Panc1 (cell line): ENCODE measurements around the gene CAPN11. TPM values are rescaled to one million over a fixed set of nuclear protein-coding genes. Genes with fewer than 3 reads are reported as not detected.
A peak's percentile ranks its signal among the peaks of the same experiment; 100 is the strongest.

Experiments
- ATAC-seq: fragments of 200-7000 bp; cut with Tn5 transposase; 2 replicates; pipeline ENCODE4 v1.9.1; 2020; ENCODE audit warnings: mild to moderate bottlenecking, moderate library complexity
- BruUV-seq: library from RNA; stranded (reverse); fragments of 400-500 nt; replicated peaks from 2 replicates; lab custom pipeline; 2021; lab: Mats Ljungman, UMichigan
- CTCF ChIA-PET: fragments of 300-600 bp; sonication (Branson Sonifier 250); formaldehyde crosslinking; loops from one replicate; lab custom pipeline; 2022; ENCODE audit warnings: antibody characterized with exemption; lab: Charles Lee
- POLR2A ChIA-PET: fragments of 300-600 bp; sonication (Branson Sonifier 250); formaldehyde crosslinking; loops from one replicate; lab custom pipeline; 2022; ENCODE audit warnings: antibody characterized with exemption; lab: Charles Lee
- DNase-seq: peaks from one replicate; pipeline ENCODE4 v3.0.0-alpha.2; 2010; ENCODE audit warnings: low read depth, low spot score
- H3K27ac ChIP-seq: 2 replicates; pipeline ENCODE4 v1.5.1; 2011; ENCODE audit warnings: mild to moderate bottlenecking, low read length, inconsistent platforms
- H3K27me3 ChIP-seq: fragments of 200-500 bp; sonication (Bioruptor generic); 2 replicates; pipeline ENCODE4 v1.6.0; 2014; ENCODE audit warnings: low read length, inconsistent platforms; ENCODE audit not compliant: control insufficient read depth, insufficient read depth
- H3K36me3 ChIP-seq: fragments of 200-500 bp; sonication (Bioruptor generic); 2 replicates; pipeline ENCODE4 v1.5.1; 2014; ENCODE audit warnings: inconsistent platforms, mild to moderate bottlenecking, low read length, moderate library complexity; ENCODE audit not compliant: control insufficient read depth, insufficient read depth
- H3K4me1 ChIP-seq: 2 replicates; pipeline ENCODE4 v1.5.1; 2011; ENCODE audit warnings: inconsistent platforms, mild to moderate bottlenecking, low read length, moderate library complexity; ENCODE audit not compliant: control insufficient read depth, insufficient read depth
- H3K4me3 ChIP-seq, 2 experiments: 2 replicates each; pipeline ENCODE4 v1.5.1; 2011 to 2012; ENCODE audit warnings: low read depth in 2 of 2, low read length in 2 of 2, mild to moderate bottlenecking in 2 of 2, inconsistent platforms in 1 of 2, moderate library complexity in 1 of 2
- H3K9me3 ChIP-seq: fragments of 200-500 bp; sonication (Bioruptor generic); 2 replicates; pipeline ENCODE4 v1.5.1; 2014; ENCODE audit warnings: low read depth, mild to moderate bottlenecking, inconsistent platforms, low read length, moderate library complexity; ENCODE audit not compliant: control insufficient read depth, insufficient read depth
- POLR2AphosphoS5 ChIP-seq: IDR thresholded peaks from 2 replicates; pipeline ENCODE4 v1.6.1; 2012; ENCODE audit warnings: mild to moderate bottlenecking, low read depth, low read length, moderate library complexity
- SIN3A ChIP-seq: IDR thresholded peaks from 2 replicates; pipeline ENCODE4 v1.6.1; 2012; ENCODE audit warnings: low read depth, mild to moderate bottlenecking, low read length, moderate library complexity, borderline replicate concordance; ENCODE audit not compliant: insufficient read depth
- TCF7L2 ChIP-seq: IDR thresholded peaks from 2 replicates; pipeline ENCODE4 v1.6.1; 2011; ENCODE audit warnings: mild to moderate bottlenecking, low read depth, low read length, inconsistent platforms
- in situ Hi-C: cut with HindIII; loops from 2 replicates; pipeline ENCODE4 v1.10.0; 2016; ENCODE audit warnings: low sequenced_read_pairs, low pct_unique_long_range_greater_than_20kb
- intact Hi-C: fragments of 100-400 bp; cut with micrococcal nuclease; formaldehyde crosslinking; loops from one replicate; pipeline ENCODE4 v1.10.0; 2022; ENCODE audit not compliant: unreplicated experiment
- total RNA-seq: library from RNA; stranded (reverse); gene quantifications from one replicate; pipeline ENCODE4 v1.2.1, GENCODE V29; 2021; ENCODE audit not compliant: unreplicated experiment
- TF ChIP-seq, protein P1 (sequence below), 2 experiments: IDR thresholded peaks; 2 replicates each; pipeline ENCODE4 v1.6.1; 2011 to 2012; ENCODE audit warnings: low read depth in 2 of 2, control low read depth in 1 of 2, low read length in 1 of 2, mild to moderate bottlenecking in 1 of 2, moderate library complexity in 1 of 2; ENCODE audit not compliant: insufficient read depth in 1 of 2
- TF ChIP-seq, protein P2 (sequence below): fragments of 450-650 bp; IDR thresholded peaks from 2 replicates; pipeline ENCODE4 v1.5.1; 2017; ENCODE audit warnings: mild to moderate bottlenecking

Gene CAPN11
- total RNA-seq, 1 experiment from 2014 or later, result 1.2 TPM

DNA sequence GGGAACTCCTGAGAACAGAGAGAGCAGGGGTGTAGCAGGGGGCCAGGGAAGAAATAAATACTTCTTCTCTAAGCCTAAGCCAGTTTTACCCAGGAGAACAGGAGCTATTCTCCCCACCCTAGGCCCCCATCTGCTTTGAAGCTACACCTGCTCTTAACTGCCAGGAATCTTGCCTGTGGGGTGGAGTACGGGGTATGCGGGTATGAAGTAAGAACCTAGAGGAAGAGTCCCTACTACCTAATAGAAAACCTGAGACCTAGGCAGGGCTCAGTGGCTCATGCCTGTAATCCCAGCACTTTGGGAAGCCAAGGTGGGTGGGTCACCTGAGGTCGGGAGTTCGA is 66.3 kb downstream of the CAPN11 start:
- POLR2A ChIA-PET, result interaction anchor here (0.7 kb wide), 1 partner anchor 18 kb away, joined by 3 read pairs; no protein-coding TSS in a partner anchor
- intact Hi-C loops, result loop anchor here (1.0 to 5.0 kb wide), 2 partner anchors 9 to 48 kb away; no protein-coding TSS in a partner anchor
- no TSS peak for BruUV-seq
- Histone ChIP-seq H3K4me3 (peak overlapping the region; percentile 55 to 83), H3K27me3 (no peaks in the 10 kb centered on the region), H3K27ac (peak overlapping the region; percentile 91), H3K36me3 (no peaks in the 10 kb centered on the region), H3K4me1 (peaks cover 61% of the 10 kb centered on the region), H3K9me3 (no peaks in the 10 kb centered on the region)
- no peak for DNase-seq
- ATAC-seq, result no peak
- TF ChIP-seq TCF7L2 (no peak), POLR2AphosphoS5 (no peak), SIN3A (no peak)
- TF ChIP-seq, protein P1, sequence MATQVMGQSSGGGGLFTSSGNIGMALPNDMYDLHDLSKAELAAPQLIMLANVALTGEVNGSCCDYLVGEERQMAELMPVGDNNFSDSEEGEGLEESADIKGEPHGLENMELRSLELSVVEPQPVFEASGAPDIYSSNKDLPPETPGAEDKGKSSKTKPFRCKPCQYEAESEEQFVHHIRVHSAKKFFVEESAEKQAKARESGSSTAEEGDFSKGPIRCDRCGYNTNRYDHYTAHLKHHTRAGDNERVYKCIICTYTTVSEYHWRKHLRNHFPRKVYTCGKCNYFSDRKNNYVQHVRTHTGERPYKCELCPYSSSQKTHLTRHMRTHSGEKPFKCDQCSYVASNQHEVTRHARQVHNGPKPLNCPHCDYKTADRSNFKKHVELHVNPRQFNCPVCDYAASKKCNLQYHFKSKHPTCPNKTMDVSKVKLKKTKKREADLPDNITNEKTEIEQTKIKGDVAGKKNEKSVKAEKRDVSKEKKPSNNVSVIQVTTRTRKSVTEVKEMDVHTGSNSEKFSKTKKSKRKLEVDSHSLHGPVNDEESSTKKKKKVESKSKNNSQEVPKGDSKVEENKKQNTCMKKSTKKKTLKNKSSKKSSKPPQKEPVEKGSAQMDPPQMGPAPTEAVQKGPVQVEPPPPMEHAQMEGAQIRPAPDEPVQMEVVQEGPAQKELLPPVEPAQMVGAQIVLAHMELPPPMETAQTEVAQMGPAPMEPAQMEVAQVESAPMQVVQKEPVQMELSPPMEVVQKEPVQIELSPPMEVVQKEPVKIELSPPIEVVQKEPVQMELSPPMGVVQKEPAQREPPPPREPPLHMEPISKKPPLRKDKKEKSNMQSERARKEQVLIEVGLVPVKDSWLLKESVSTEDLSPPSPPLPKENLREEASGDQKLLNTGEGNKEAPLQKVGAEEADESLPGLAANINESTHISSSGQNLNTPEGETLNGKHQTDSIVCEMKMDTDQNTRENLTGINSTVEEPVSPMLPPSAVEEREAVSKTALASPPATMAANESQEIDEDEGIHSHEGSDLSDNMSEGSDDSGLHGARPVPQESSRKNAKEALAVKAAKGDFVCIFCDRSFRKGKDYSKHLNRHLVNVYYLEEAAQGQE (IDR thresholded peaks at IDR 0.05; ENCODE audit: insufficient read depth in 1 of 2, low read depth in 2 of 2, low read length in 1 of 2), result no peak
- TF ChIP-seq, protein P2, sequence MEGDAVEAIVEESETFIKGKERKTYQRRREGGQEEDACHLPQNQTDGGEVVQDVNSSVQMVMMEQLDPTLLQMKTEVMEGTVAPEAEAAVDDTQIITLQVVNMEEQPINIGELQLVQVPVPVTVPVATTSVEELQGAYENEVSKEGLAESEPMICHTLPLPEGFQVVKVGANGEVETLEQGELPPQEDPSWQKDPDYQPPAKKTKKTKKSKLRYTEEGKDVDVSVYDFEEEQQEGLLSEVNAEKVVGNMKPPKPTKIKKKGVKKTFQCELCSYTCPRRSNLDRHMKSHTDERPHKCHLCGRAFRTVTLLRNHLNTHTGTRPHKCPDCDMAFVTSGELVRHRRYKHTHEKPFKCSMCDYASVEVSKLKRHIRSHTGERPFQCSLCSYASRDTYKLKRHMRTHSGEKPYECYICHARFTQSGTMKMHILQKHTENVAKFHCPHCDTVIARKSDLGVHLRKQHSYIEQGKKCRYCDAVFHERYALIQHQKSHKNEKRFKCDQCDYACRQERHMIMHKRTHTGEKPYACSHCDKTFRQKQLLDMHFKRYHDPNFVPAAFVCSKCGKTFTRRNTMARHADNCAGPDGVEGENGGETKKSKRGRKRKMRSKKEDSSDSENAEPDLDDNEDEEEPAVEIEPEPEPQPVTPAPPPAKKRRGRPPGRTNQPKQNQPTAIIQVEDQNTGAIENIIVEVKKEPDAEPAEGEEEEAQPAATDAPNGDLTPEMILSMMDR, result no peak
- in situ Hi-C loops, result no loop called here
- CTCF ChIA-PET, result interaction anchor here (0.6 to 1.4 kb wide), 4 partner anchors 9 to 35 kb away, joined by 3 to 5 read pairs (median 4); no protein-coding TSS in a partner anchor

DNA sequence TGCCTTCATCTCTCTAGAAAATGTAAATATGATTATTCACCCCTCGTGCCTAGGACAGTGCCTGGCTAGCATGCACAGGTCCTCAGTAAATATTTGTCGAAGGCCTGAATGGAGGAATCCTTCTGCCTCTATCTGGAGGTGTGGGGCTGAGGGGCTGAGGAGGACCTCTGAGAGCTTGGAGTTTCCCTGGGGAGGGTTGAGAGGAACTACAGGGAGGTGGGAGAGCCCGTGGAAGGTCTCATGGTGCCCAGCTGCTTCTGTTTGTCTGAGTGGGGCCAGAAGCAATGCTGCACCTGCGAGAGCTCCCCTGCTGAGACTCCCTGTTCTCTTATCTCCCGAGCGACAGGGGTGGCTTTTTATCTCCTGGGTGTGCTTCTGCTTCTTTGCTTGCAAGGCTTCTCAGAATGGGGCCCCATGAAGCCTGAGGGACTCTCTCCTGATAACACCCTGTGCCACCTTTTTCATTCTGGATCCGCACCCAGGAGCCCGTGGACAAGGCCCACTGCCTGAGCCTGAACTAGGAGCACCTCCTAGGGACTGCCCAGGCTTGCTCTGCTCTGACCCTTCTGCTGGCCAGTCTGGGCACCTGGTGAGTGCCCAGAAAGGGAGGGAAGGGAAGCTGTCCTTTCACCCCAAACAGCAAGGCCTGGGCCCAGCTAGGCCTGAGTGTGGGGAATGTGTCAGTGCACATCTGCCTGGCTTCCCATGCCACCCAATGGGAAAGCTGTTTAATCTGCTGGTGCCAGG is 67.1 kb downstream of the CAPN11 start:
- H3K27ac ChIP-seq, result peak overlapping the region; percentile 51
- TSS peak; percentile 70 for BruUV-seq
- peaks cover 5% of the 10 kb centered on the region for H3K36me3 ChIP-seq
- CTCF ChIA-PET, result interaction anchor here (1.4 kb wide), 1 partner anchor 12 kb away, joined by 3 read pairs; no protein-coding TSS in a partner anchor
- no peaks in the 10 kb centered on the region for H3K9me3 ChIP-seq
- peaks cover 63% of the 10 kb centered on the region for H3K4me1 ChIP-seq
- peak overlapping the region; percentile 55 to 83; a peak in 3 of 4 replicates for H3K4me3 ChIP-seq
- in situ Hi-C loops, result no loop called here
- ATAC-seq (no peak), DNase-seq (no peak)
- TF ChIP-seq, protein P2, result no peak
- TF ChIP-seq POLR2AphosphoS5 (no peak), TCF7L2 (no peak), SIN3A (no peak)
- TF ChIP-seq, protein P1 (IDR thresholded peaks at IDR 0.05; ENCODE audit: insufficient read depth in 1 of 2, low read depth in 2 of 2, low read length in 1 of 2), result no peak
- no peaks in the 10 kb centered on the region for H3K27me3 ChIP-seq
- intact Hi-C loops, result no loop called here
- POLR2A ChIA-PET, result no interaction called here
